GM19463 (cell line): ENCODE data around the gene MRPS16.

Experiments used
- ATAC-seq: cut with Tn5 transposase; IDR thresholded peaks from one replicate; pipeline ENCODE4 v1.9.1; 2021; ENCODE audit warnings: mild to moderate bottlenecking, moderate library complexity; ENCODE audit not compliant: unreplicated experiment

The MRPS16 gene

GRCh38 chr10:73244866-73245477 is 7.5 kb downstream of the MRPS16 start:
- ATAC-seq: no peak

- ATAC-seq: no peak
Observed at GRCh38 chr10:73239908-73240307, 12.5 kb downstream of the MRPS16 start.

DNA sequence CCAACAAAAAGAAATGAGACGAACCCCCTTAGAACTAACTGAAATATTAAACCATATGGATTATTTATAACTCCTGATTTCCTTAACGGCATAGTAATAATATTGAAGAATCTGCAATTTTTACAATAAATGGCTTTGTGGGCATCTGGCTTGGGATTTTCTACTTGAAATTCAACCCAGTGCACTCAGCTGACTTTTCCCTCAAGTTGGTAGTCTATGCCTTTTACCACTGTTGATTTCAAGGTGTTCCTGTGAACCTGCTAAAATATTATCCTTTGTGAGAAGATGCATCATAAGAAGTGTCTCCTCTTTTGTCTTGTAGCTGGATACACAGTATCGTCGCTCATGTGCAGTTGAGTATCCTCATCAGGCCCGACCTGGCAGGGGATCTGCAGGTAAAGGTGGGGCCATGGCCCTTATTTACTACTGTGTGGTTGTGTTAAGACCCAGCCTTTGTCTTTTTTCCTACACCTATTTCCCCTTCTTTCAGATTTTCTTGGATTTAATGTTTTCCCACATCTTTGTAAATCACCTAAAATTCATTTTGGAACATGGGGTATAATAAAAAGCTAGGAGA is 13.4 kb downstream of the MRPS16 start:
- no peak for ATAC-seq

DNA sequence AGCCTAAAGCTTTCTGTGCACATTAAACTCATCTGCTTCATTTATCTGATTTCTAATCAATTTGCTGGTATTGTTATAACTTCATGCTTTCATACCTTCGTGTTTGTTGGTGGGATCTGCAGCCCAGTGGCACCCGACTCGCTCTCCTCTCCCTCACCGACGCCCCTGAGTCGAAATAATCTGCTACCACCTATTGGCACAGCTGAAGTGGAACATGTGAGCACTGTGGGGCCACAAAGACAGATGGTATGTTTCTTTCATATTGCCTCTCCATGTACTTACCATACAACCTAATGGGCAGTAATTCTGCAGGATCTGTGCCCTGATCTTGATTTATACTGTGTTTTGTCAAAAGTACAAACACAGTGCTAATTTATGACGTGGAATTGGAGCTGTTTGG is 17.7 kb downstream of the MRPS16 start:
- no peak for ATAC-seq

DNA sequence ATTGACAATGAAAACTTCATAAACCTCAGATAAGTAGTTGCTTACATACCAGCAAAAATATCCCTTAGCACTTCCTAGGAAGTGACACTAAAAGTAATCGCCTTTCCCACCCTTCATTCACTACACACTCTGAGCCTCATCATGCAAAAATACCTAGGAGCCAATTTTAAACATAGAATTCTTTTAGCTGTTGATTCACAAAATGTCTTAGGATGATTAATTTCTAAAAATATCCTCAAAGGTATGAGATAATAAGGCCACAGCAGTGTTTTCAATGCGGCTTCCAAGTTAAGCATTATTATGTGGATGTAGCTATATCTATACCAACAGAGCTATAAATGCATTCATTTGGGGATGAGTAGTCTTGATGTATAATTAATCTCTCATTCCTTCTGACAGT is 18.6 kb downstream of the MRPS16 start:
- ATAC-seq: no peak

GRCh38 chr10:73232887-73233286 is 19.6 kb downstream of the MRPS16 start:
- no peak for ATAC-seq

- ATAC-seq: no peak
Observed at GRCh38 chr10:73229567-73229966, 22.9 kb downstream of the MRPS16 start.

DNA sequence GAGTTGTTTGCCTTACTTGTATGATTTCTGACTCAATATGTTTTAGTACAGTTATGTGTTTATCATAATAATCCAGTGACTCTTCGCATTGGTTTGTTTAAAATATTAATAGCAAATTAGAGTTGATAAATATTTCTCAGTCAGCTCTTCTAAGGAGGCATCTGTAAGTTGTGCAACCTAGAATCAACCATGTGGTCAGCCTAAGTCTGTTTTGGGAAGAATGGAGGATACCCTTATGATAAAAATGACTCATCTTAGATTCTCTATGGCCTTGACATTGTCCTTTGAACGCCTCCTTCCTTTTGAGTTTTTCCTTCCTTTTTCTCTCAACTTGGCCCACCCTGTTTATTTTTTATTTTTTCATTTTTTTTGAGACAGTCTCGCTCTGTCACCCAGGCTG is 24.2 kb downstream of the MRPS16 start:
- ATAC-seq: no peak

- ATAC-seq: no peak
Observed at GRCh38 chr10:73226663-73227062, 25.8 kb downstream of the MRPS16 start.

DNA sequence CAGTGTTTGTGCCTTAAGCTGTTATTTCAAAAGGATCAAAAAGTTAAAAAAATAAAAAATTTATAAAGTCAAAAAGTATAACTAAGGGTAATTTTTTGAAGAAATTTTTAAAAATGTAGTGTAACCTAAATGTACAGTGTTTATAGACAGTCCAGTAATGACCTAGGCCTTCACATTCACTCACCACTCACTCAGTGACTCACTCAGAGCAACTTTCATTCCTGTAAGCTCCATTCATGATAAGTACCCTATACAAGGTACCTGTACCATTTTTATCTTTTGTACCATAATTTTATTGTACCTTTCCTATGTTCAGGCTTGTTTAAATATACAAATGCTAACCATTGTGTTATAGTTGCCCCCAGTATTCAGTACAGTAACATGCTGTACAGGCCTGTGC is 26.9 kb downstream of the MRPS16 start:
- ATAC-seq: no peak

- ATAC-seq: no peak
Observed at GRCh38 chr10:73220989-73221388, 31.5 kb downstream of the MRPS16 start.

DNA sequence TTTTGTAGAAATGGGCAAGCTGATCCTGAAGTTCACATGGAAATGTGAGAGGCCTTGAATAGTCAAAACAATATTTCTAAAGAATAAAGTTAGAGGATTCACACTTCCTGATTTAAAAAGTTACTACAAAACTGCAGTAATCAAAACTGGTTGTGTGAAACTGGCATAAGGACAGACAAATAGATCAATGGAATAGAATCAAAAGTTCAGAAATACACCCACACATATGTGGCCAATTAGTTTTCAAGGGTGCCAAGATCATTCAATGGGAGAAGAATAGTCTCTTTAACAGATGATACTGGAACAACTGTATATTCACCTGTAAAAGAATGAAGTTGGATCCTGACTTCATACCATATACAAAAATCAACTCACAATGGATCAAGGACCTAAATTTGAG is 33.1 kb downstream of the MRPS16 start:
- no peak for ATAC-seq

- no peak for ATAC-seq
Observed at GRCh38 chr10:73218431-73219191, 33.8 kb downstream of the MRPS16 start.

- ATAC-seq: no peak
Observed at GRCh38 chr10:73217628-73218027, 34.8 kb downstream of the MRPS16 start.

DNA sequence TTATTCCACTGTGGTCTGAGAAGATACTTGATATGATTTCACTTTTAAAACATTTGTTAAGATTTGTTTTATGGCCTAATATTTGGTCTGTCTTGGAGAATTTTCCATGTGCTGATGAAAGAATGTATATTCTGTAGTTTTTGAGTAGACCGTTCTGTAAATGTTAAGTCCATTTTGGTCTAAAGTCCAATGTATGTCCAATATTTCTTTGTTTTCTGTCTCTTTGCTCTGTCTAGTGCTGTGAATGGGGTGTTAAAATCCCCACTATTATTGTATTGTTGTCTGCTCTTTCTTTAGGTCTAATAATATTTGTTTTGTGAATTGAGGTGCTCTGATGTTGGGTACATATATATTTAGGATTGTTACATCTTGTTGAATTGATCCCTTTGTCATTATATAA is 36.7 kb downstream of the MRPS16 start:
- no peak for ATAC-seq

GRCh38 chr10:73211106-73211811 is 41.2 kb downstream of the MRPS16 start:
- no peak for ATAC-seq

DNA sequence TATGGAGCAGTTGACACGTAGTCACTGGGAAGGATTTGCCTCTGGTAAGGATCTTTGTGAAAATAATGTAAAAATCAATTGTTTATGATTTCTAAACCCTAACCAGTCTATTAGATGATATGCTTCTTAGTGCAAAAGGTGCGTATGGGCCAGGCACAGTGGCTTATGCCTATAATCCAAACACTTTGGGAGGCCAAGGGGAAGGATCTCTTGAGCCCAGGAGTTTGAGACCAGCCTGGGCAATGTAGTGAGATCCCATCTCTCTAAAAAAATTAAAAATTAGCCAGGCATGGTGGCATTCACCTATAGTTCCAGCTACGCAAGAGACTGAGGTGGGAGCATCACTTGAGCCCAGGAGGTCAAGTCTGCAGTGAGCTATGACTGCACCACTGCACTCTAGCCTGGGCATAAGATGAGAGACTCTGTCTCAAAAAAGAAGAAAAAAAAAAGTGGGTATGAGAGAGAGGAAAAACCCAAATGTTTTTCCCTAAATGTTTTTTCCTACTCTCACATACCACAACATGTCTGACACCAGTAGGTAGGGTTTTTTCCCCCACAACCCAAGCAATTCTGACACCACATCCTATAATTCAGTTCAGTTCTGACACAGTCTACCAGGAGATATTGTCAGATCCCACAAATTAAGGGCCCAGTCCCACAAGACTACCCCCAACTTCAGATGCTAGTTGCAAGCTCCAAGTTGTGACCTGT is 41.9 kb downstream of the MRPS16 start:
- ATAC-seq: no peak

- ATAC-seq: no peak
Observed at GRCh38 chr10:73209705-73210104, 42.7 kb downstream of the MRPS16 start.

GRCh38 chr10:73207883-73208282 is 44.6 kb downstream of the MRPS16 start:
- ATAC-seq: no peak

DNA sequence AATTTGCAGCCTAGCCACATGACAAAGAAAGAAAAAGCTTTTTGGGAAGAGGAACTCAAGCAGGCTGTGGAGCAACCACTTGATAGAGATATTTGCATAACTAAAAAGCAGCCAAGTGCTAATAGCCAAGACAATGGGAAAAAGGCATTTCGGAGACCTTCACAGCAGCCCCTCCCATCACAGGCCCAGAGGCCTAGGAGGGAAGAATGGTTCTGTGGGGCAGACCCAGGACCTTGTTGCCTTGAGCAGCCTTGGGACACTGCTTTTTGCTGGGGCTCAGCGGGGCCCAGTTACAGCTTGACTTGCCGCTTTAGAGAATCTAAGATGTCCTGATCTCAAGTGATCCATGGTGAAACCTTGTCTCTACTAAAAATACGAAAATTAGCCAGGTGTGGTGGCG is 46.1 kb downstream of the MRPS16 start:
- ATAC-seq: no peak

GRCh38 chr10:73205890-73206289 is 46.6 kb downstream of the MRPS16 start:
- no peak for ATAC-seq
